ENCODE measurements around the gene ECE1.

DNA sequence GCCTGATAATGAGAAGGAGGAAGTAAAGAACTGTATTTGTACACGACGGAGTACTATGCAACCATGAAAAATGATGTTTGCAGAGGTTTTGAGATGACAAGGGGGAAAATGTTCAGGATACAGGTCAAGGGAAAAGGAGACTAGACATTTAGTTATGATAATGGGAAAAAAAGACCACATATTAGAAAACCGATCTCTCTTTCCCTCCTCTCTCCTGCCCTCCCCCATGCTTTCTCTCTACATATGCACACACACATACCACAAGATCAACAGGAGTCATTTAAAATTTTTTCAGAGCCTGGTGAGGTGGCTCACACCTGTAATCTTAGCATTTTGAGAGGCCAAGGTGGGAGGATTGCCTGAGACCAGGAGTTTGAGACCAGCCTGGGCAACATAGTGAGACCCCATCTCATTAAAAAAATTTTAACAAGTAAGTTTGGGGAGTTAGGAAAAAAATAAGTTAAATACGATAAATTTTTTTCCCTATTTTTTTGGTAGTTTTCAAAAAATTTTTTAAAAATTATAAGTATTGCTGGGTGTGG lies 44.5 kb downstream of the ECE1 start:
- TF ChIP-seq POLR2A (IDR thresholded peaks at IDR 0.05) = no peak
- TF ChIP-seq, protein P1, sequence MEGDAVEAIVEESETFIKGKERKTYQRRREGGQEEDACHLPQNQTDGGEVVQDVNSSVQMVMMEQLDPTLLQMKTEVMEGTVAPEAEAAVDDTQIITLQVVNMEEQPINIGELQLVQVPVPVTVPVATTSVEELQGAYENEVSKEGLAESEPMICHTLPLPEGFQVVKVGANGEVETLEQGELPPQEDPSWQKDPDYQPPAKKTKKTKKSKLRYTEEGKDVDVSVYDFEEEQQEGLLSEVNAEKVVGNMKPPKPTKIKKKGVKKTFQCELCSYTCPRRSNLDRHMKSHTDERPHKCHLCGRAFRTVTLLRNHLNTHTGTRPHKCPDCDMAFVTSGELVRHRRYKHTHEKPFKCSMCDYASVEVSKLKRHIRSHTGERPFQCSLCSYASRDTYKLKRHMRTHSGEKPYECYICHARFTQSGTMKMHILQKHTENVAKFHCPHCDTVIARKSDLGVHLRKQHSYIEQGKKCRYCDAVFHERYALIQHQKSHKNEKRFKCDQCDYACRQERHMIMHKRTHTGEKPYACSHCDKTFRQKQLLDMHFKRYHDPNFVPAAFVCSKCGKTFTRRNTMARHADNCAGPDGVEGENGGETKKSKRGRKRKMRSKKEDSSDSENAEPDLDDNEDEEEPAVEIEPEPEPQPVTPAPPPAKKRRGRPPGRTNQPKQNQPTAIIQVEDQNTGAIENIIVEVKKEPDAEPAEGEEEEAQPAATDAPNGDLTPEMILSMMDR (IDR thresholded peaks at IDR 0.05 in 8 of 11, conservative IDR thresholded peaks at IDR 0.05 in 3 of 11) = no peak

Measured in spleen (tissue), 7 donors.